ENCODE data around the gene IFNGR2. TPM values are rescaled to one million over a fixed set of nuclear protein-coding genes. Genes with fewer than 3 reads are reported as not detected.

The IFNGR2 gene
- polyA plus RNA-seq, 1 donor (not counting 4 experiments of a cell fraction or from before 2014, with no cell fraction given) = 94.3 TPM

GRCh38 chr21:33369586-33369985, 33.6 kb upstream of the IFNGR2 start:
- Histone ChIP-seq H3K27ac (ENCODE audit: control insufficient read depth, insufficient read depth, low read length) (no peak overlapping the region), H3K4me3 (ENCODE audit: control insufficient read depth in 2 of 3, extremely low read depth in 1 of 3, insufficient read depth in 2 of 3, low read depth in 1 of 3, low read length in 3 of 3) (no peak overlapping the region), H3K9me1 (ENCODE audit: control insufficient read depth, extremely low read depth, insufficient read depth, low read length) (no peaks in the 10 kb centered on the region), H2AFZ (ENCODE audit: control insufficient read depth, low read length) (no peak overlapping the region), H3K4me2 (ENCODE audit: control insufficient read depth, extremely low read depth, insufficient read depth, low read depth, low read length) (no peak overlapping the region), H3K36me3 (ENCODE audit: control insufficient read depth in 2 of 2, extremely low read depth in 1 of 2, insufficient read depth in 2 of 2, low read length in 2 of 2) (no peaks in the 10 kb centered on the region), H3K79me2 (ENCODE audit: control insufficient read depth, insufficient read depth, low read length) (no peaks in the 10 kb centered on the region), H3K9me3 (ENCODE audit: control insufficient read depth, low read depth, low read length) (peaks cover 22% of the 10 kb centered on the region), H3K27me3 (ENCODE audit: control insufficient read depth, extremely low read depth, insufficient read depth, low read length) (no peaks in the 10 kb centered on the region), H4K20me1 (ENCODE audit: control insufficient read depth, extremely low read depth, insufficient read depth, low read length) (no peaks in the 10 kb centered on the region), H3K9ac (ENCODE audit: control insufficient read depth, extremely low read depth, insufficient read depth, low read length) (no peak overlapping the region), H3K4me1 (ENCODE audit: control insufficient read depth, extremely low read depth, insufficient read depth, low read length) (peaks cover 14% of the 10 kb centered on the region)
- DNase-seq (ENCODE audit: low read depth, low spot score) = no peak
- TF ChIP-seq CTCF (optimal IDR thresholded peaks at IDR 0.05 in 1 of 3, IDR thresholded peaks at IDR 0.05 in 1 of 3, conservative IDR thresholded peaks at IDR 0.05 in 1 of 3; ENCODE audit: extremely low read depth in 1 of 3, insufficient read depth in 2 of 3, low read length in 3 of 3) (no peak), EZH2 (IDR thresholded peaks at IDR 0.05; ENCODE audit: low read length) (no peak)
- dilution Hi-C loops (cut with MboI; ENCODE audit: extremely low pct_ligation_motif_present, low sequenced_read_pairs) = no loop called here
- no peak for FAIRE-seq

- no peak overlapping the region for H3K9ac ChIP-seq (ENCODE audit: control insufficient read depth, extremely low read depth, insufficient read depth, low read length)
- FAIRE-seq = no peak
- dilution Hi-C loops (cut with MboI; ENCODE audit: extremely low pct_ligation_motif_present, low sequenced_read_pairs) = no loop called here
Measured at GRCh38 chr21:33370305-33370704, 32.9 kb upstream of the IFNGR2 start.

More at GRCh38 chr21:33370305-33370704, 32.9 kb upstream of the IFNGR2 start:
- Histone ChIP-seq H3K36me3 (ENCODE audit: control insufficient read depth in 2 of 2, extremely low read depth in 1 of 2, insufficient read depth in 2 of 2, low read length in 2 of 2) (no peaks in the 10 kb centered on the region), H3K4me1 (ENCODE audit: control insufficient read depth, extremely low read depth, insufficient read depth, low read length) (peaks cover 14% of the 10 kb centered on the region), H3K79me2 (ENCODE audit: control insufficient read depth, insufficient read depth, low read length) (no peaks in the 10 kb centered on the region), H3K4me3 (ENCODE audit: control insufficient read depth in 2 of 3, extremely low read depth in 1 of 3, insufficient read depth in 2 of 3, low read depth in 1 of 3, low read length in 3 of 3) (no peak overlapping the region), H4K20me1 (ENCODE audit: control insufficient read depth, extremely low read depth, insufficient read depth, low read length) (no peaks in the 10 kb centered on the region), H3K9me1 (ENCODE audit: control insufficient read depth, extremely low read depth, insufficient read depth, low read length) (no peaks in the 10 kb centered on the region), H3K27me3 (ENCODE audit: control insufficient read depth, extremely low read depth, insufficient read depth, low read length) (no peaks in the 10 kb centered on the region), H2AFZ (ENCODE audit: control insufficient read depth, low read length) (no peak overlapping the region), H3K9me3 (ENCODE audit: control insufficient read depth, low read depth, low read length) (peaks cover 22% of the 10 kb centered on the region), H3K27ac (ENCODE audit: control insufficient read depth, insufficient read depth, low read length) (no peak overlapping the region), H3K4me2 (ENCODE audit: control insufficient read depth, extremely low read depth, insufficient read depth, low read depth, low read length) (no peak overlapping the region)
- TF ChIP-seq EZH2 (IDR thresholded peaks at IDR 0.05; ENCODE audit: low read length) (no peak), CTCF (optimal IDR thresholded peaks at IDR 0.05 in 1 of 3, IDR thresholded peaks at IDR 0.05 in 1 of 3, conservative IDR thresholded peaks at IDR 0.05 in 1 of 3; ENCODE audit: extremely low read depth in 1 of 3, insufficient read depth in 2 of 3, low read length in 3 of 3) (no peak)
- no peak for DNase-seq (ENCODE audit: low read depth, low spot score)
